Stromal cell of bone marrow (primary cell): ENCODE data around the gene SCART1.
"Not testable (repeated sequence)": the region's sequence is repeated elsewhere in the genome, so short reads cannot be mapped to it uniquely, and the experiment has no call there.

ENCODE experiments used
- DNase-seq: peaks from one replicate; pipeline ENCODE4 v3.0.0-alpha.2; 2012; ENCODE audit warnings: low read depth

The SCART1 gene

DNA sequence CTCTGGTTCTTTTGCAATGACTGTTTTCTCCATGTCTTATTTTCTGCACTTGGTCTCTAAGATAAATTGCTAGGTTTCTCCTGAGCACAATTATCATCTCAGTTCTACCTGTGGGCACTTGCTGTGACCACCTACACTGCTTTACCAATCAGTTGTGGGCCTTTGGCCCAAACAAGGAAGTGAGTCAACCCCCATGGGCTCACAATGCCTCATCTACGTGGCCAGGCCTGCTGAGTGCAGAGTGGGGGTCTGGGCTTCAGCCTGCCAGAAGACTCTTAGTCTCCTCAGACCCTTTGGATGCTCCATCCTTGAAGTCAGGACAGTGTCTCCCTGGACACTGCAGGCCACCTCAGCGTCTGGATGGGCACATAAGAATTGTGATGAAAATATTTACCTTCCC lies 20.3 kb downstream of the SCART1 start:
- DNase-seq: no peak

DNA sequence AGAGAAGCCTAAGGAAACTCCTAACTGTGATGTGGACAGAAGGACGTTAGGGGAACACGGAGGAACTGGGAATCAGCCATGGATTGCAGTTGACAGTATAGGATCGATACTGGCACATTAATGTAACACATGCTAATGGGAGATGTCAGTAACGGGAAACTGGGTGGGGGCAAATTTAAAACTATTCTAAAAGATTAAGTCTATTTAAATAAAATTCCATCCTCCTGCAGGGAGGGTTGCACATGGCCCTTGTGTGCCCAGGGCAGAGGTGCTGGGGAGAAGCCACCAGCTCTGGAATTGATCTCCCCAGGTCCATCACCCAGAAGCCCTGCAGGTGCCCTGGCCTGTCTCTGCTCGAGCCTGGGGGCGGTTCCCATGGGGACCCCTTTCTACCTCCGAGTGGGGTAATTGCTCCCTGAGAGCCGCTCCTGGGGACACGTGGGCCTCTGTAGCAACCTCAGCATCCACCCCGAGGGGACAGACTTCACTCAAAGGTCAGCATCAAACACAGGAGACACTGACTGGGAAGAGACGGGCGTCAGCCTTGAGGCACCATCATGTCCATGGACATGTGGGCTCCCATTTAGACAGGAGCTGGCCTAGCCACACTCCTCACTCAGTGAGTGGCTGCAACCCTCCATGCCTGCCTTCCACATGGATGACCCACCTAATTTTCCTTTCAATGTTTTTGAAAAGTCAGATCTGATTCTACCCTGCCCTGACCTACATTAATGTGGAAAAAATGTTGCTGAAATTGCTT lies 21.1 kb downstream of the SCART1 start:
- no peak for DNase-seq

DNA sequence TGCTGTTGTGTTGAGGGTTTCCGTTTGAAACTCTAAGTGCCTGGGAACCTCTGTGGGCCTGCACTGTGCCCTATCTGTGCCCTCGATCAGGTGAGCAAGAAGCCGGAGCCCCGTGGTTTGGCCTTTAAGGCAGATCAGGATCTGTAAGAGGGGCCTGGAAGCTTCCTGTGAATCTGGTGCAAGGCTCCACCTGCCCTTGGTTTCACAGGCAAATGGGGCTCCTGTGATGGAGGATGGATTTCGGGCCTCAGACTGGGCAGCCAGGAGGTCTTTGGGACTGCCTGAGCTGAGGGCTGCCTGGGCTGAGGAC lies 21.6 kb downstream of the SCART1 start:
- no peak for DNase-seq

DNA sequence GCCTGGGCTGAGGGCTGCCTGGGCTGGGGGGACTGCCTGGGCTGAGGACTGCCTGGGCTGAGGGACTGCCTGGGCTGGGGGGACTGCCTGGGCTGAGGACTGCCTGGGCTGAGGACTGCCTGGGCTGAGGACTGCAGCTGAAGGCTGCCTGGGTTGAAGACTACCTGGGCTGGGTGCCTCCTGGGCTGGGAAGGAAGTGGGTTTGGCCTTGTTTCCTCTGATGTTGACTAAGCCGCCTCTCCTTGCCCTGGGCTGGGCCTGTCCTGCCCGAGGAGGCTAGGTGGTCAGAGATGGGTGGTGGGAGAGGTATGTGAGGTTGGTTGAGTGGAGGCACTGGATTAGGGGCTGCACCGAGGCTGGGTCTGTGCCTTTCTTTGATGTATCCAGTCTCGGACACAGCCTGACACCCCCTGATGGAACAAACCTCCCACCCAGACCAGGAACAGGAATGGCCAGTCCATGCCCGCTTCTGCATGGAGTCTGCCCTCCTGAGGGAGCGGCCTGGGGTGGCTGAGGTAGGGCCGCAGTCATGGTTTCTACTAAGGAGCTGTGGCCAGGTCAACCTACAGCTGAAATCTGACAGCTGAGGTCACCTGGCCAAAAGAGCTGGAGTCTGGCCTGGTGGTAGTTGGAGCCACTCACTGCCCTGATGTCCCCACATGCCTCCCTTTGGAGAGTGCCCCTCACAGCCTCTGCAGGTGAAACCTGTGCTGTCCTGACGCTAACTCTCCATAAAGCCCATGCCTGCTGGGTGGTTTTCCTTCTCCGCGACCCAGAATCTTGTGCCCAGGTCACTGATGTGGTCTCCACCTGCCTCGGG lies 22.3 kb downstream of the SCART1 start:
- no peak for DNase-seq

DNA sequence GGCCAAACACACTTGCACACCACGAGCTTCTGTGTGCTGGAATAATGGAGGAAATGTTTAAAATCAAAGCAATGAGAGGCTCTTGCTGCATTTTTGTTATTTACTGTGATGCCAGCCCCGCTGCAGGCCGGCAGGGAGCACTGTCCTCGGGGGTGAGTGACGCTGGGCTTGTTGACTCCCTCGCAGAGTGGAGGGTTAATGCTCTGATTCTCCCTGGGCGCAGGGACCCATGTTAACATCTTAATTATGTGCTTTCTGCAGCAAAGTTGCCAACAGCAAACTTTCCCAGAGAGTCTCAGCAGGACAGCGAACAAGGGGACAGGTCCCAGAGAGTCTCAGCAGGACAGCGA lies 22.9 kb downstream of the SCART1 start:
- no peak for DNase-seq

DNA sequence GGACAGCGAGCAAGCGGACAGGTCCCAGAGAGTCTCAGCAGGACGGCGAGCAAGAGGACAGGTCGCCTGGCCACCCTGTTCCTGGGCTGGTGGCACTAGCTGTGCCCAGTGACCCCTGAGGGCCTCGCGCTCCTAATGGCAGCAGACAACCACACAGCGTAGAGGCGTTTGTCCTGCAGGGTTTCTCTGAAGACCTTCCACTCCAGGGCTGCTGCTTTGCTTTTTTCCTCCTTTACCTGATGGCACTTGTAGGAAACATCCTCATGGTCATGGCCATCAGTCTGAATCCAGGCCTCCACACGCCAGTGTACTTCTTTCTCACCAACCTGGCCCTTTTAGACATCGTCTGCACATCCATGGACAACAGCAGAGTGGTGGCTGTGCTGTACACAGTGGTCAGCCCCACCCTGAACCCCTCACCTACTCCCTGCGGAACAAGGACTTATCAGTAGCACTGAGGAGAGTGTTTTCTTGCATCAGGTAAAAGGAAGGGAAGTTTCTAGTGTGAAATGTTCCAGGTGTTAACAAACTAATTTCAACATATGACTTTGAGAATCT lies 27.4 kb downstream of the SCART1 start:
- DNase-seq: no peak

DNA sequence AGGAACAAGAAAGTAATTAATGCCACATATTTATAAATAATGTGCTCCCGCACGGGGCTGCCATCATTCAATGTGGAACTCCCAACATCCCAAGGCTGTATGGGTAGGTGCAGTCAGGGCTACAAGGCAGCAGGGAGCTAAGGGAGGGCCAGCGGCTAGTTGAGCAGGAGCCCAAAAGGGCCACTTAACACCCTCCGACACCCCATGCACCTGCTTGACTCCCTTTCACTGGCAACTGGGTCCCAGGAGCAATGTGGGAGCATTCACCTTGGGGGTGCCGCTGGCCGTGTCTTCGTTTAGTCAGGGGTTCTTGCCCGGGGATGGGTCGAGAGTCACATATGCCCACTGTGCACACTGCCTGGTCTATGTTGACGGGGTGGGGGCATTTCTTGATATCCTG lies 27.9 kb downstream of the SCART1 start:
- DNase-seq: no peak

DNA sequence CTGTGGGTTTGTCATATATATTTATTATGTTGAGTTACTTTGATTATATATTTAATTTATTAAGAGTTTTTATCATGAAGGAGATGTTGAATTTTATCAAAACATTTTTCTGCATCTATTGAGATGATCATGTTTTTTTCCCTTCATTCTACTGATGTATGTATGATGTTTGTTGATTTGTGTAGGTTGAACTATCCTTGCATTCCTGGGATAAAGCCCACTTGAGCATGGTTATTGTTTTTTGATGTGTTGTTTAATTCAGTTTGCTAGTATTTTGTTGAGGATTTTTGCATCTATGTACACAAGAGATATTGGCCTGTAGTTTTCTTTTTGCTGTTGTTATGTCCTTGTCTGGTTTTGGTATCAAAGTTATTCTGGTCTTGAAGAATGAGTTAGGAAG lies 31.1 kb downstream of the SCART1 start:
- no peak for DNase-seq

DNA sequence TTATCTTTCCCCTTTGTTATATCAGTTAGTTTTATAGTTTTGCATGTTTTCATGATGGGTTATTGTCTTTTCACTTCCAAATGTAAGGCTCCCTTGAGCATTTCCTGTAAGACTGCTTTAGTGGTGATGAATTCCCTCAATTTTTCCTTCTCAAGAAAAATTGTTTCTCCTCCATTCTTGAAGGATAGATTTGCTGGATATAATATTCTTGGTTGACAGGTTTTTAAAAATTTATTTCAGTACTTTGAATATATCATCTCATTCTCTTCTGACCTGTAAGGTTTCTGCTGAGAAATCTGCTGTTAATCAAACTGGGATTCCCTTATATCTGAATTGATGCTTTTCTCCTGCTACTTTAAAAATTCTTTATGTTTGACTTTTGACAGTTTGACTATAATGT lies 33.3 kb downstream of the SCART1 start:
- no peak for DNase-seq

DNA sequence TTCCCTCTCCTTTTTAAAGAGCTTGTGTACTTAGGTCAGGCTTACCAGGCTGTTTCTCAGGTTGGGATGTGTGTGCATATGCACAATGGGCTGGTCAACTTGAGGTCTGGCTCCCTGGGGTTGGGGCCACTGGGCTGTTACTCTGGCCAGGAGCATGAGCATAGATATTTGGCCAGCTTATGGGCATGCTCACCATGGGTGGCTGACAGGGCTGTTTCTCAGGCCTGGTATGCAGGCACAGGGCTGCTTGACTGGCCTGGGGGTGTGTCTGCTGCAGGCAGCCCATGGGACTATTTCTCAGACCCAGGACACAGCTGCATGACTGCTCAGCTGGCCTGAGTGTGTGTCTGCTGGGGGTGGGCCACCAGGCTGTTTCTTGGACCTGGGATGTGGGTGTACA lies 34.6 kb downstream of the SCART1 start:
- no peak for DNase-seq

DNA sequence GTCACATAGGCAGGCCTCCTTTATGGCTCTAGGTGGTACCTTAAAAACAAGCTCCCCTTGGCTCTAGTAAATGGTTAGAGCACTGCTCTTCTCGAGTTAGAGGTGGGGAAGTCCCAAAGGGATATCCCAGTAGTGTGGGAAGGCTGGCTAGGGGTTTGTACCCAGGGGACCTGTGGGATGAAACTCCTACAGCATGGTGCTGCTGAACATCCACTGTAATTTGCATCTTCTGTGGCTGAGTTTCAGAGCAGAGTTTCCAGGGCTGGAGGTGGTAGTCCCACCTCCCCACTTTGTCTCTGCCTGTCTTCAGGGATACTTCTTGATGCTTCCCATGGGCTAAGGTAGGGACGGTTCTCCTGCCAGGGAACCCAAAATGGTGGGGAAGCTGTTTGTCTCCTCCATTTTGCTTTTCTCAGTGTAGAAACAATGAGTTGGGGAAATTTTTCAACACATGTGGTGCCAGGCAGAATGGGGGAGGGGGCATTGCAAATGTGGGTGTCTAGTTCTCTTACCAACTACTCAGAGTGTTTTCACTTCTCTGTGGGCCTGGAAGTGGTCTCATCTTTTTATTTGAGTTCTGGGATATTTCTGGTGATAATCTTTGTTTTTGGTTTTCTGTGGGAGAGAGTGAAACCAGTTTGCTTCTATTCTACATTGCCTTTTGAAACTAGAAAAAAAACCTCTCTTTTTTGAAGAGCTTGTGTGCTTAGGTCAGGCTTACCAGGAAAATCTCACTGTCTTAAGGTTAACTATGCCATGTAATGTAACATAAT lies 36.3 kb downstream of the SCART1 start:
- no peak for DNase-seq

DNA sequence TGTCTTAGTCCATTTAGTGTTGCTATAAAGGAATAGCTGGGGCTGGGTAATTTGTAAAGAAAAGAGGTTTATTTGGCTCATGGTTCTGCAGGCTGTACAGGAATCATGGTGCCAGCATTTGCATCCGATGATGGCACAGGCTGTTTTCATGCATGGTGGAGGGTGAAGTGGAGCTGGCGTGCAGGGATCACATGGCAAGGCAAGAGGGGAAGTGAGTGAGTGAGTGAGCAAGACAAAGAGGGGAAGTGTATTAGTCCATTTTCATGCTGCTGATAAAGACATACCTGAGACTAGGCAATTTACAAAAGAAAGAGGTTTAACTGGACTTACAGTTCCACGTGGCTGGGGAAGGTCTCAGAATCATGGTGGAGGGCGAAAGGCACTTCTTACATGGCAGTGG lies 39.8 kb downstream of the SCART1 start:
- not testable (repeated sequence) for DNase-seq

DNA sequence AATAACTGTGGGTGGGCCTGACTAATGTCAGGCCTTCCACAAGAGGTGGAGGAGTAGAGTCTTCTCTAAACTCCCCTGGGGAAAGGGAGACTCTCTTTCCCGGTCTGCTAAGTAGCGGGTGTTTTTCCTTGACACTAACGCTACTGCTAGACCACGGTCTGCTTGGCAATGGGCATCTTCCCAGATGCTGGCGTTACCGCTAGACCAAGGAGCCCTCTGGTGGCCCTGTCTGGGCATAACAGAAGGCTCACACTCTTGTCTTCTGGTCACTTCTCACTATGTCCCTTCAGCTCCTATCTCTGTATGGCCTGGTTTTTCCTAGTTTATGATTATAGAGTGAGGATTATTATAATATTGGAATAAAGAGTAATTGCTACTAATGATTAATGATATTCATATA lies 43.6 kb downstream of the SCART1 start:
- not testable (repeated sequence) for DNase-seq

DNA sequence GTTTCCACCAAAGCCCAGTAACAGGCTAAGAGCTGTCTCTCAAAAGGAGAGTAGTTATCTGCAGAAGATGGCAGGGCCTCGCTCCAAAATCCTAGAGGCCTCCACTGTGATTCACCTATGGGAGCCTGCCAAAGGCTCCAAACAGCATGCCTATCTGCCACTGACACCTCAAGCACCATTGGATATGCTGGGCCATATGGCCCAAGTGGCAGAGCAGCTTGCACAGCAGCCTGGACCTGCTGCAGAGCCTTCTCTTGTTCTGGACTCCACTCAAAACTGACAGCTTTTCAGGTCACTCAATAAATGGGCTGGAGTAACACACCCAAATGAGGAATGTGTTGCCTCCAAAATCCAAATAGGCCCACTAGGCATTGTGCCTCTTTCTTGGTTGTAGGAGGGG lies 45.4 kb downstream of the SCART1 start:
- not testable (repeated sequence) for DNase-seq

DNA sequence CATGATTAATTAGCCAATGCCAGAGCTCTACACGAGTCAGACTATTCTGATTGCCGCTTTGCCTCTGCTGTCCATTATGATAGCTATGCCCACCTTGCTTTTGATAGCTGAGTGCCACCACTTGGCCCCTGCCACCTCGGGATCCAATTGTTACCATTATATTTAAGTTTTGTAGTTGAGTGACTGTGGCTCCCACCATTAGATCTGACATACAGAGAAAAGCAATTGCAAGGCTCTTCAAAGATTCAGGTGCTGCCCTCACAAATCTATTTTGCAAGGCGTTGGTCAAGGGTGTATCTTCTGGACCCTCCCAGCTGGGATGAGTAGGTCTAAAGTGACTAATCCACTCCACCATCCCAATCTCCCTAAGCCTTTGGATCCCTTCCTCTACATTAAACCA lies 47.2 kb downstream of the SCART1 start:
- not testable (repeated sequence) for DNase-seq

DNA sequence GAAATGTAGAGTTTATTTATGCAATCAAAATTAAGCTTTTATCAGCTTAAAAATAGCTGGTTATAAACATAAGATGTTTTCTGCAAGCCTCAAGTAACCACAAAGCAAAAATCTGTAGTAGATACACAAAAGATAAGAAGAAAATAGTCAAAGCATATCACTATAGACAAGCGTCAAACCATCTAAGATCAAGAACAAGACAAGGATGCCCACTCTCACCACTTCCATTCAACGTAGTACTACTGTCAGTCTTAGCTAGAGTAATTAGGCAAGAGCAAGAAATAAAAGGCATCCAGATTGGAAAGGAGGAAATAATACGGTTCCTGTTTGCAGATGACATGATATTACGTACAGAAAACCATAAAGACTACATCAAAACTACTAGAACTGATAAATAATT lies 56.0 kb downstream of the SCART1 start:
- DNase-seq: no peak

DNA sequence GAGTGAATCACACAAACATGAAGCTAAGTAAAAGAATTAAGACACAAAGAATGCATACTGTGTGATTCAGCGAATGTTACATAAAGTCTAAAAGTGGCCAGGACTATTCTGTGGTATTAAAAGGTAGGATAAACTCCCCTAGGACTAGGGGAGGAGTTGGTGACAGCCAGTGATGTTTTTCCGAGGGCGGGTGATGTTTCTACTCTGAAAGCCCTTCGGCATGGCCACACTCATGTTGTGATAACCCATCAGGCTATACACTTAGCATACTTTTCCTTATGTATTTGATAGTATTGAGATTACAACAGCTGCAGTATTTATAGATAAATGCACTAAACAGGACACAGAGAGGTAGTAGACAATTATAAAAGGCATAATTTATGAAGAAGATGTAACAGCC lies 57.7 kb downstream of the SCART1 start:
- DNase-seq: no peak

DNA sequence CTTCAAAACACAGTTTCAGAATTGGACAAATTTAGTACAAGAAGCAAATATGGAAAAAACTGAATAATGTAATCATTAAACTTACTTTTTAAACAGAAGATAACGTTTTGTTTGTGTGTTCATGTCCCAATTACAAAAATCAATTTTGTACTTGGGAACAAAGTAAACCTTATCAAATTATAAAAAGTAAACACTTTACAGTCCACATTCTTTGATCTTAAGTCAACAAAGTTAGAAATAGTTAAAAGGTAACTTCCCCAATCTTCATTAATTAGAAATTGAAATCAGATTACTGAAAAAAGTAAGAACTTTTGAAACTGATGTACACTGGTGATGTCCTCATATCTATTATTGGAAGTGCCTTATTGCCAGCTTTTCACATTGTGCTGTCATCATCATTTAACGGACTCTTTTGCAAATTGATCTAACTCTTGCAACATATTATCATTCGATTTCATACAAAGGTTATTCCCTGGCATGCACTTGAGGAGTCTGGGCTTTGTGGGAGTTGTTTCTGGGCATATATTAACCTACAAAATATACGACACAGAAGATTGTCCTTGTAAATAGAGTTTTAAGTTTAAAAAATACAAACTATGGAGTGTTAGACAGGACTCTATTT lies 58.3 kb downstream of the SCART1 start:
- no peak for DNase-seq

DNA sequence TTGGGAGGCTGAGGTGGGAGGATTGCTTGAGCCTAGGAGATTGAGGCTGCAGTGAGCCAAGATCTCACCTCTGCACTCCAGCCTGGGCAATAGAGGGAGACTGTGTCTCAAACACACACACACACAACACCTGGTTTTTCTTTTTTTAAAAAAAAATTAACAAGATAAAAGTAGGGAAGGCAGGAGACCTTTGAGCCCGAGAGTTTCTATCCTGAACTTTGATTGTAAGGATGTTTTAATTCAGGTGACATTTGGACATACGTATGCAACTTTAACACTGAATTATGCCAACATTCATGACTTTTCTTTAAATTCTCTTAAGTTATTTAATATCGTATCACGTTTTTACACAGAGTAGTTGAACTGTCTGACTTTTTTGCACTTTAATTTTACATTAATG lies 61.7 kb downstream of the SCART1 start:
- no peak for DNase-seq

DNA sequence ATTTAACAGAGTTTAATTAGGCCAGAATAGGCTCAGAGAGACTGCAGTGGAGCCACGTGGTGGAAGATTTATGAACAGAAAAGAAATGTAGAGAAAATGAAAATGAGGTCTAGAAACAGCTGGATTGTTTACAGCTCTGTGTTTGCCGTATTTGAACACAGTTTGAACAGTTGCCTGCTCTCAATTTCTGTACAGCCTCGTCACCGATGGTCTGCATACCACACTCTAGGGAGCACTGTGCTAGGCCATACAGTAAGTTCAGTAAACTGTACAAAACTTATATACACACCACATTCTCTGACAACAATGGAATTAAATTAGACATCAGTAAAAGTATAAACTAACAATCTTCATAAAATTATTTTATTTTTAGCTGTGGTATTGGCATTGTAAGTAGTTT lies 62.3 kb downstream of the SCART1 start:
- no peak for DNase-seq

DNA sequence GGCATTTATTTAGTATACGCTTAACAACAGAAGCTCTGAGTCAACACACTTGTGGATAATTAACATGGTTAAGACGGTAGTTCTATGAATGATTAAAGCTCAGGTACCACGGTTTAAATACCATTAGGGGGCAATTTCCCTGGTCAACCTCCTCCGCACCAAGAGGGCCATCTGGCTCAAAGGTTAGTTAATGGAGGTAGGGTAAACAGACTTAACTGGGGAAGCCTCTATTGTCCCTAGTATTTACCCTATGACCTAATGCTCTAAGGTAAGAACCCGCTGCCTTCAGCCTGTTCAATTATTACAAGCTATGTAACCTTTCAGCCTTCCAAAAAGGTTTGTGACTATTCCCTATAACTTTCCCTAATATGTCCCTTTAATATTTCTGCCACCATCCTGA lies 64.8 kb downstream of the SCART1 start:
- not testable (repeated sequence) for DNase-seq
